ENCODE results near the gene ATP5ME.

DNA sequence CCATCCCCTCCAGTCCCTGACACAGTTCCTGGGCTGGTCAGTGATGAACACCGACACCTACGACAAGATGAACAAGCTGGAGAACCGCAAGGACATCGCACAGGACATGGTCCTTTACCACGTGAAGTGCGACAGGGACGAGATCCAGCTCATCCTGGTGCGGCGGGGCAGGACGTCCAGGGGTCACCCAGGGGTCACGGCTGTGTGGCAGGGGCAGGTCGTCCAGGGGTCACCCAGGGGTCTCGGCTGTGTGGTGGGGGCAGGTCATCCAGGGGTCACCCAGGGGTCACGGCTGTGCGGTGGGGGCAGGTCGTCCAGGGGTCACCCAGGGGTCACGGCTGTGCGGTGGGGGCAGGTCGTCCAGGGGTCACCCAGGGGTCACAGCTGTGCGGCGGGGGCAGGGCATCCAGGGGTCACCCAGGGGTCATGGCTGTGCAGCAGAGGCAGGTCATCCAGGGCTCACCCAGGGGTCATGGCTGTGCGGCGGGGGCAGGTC lies 16.7 kb downstream of the ATP5ME start:
- TF ChIP-seq, protein P1, sequence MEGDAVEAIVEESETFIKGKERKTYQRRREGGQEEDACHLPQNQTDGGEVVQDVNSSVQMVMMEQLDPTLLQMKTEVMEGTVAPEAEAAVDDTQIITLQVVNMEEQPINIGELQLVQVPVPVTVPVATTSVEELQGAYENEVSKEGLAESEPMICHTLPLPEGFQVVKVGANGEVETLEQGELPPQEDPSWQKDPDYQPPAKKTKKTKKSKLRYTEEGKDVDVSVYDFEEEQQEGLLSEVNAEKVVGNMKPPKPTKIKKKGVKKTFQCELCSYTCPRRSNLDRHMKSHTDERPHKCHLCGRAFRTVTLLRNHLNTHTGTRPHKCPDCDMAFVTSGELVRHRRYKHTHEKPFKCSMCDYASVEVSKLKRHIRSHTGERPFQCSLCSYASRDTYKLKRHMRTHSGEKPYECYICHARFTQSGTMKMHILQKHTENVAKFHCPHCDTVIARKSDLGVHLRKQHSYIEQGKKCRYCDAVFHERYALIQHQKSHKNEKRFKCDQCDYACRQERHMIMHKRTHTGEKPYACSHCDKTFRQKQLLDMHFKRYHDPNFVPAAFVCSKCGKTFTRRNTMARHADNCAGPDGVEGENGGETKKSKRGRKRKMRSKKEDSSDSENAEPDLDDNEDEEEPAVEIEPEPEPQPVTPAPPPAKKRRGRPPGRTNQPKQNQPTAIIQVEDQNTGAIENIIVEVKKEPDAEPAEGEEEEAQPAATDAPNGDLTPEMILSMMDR (IDR thresholded peaks at IDR 0.05), result no peak
- no peak for TF ChIP-seq POLR2A (IDR thresholded peaks at IDR 0.05)

All from esophagus squamous epithelium (tissue), 4 donors.